ENCODE data around the gene ZNF746.

ZNF746 gene

GRCh38 chr7:149505551-149505950, 7.9 kb upstream of the ZNF746 start:
- H3K36me3 Mint-ChIP-seq (ENCODE audit: low read depth) = peaks cover 4% of the 10 kb centered on the region
- peaks cover 6% of the 10 kb centered on the region for H3K27me3 Mint-ChIP-seq (ENCODE audit: low read depth)
- no peaks in the 10 kb centered on the region for H3K4me1 Mint-ChIP-seq
- no peak for TF ChIP-seq CTCF (IDR thresholded peaks at IDR 0.05; ENCODE audit: unreplicated experiment in 3 of 3)
- H3K4me3 Mint-ChIP-seq = no peak overlapping the region
- H3K9me3 Mint-ChIP-seq = peaks cover 41% of the 10 kb centered on the region
- H3K27ac Mint-ChIP-seq = no peak overlapping the region

GRCh38 chr7:149501651-149502050, 4.0 kb upstream of the ZNF746 start:
- TF ChIP-seq CTCF (IDR thresholded peaks at IDR 0.05; ENCODE audit: unreplicated experiment in 3 of 3) = no peak
- H3K27me3 Mint-ChIP-seq (ENCODE audit: low read depth) = peaks cover 17% of the 10 kb centered on the region
- peaks cover 15% of the 10 kb centered on the region for H3K9me3 Mint-ChIP-seq
- no peaks in the 10 kb centered on the region for H3K36me3 Mint-ChIP-seq (ENCODE audit: low read depth)
- H3K4me1 Mint-ChIP-seq = peaks cover 3% of the 10 kb centered on the region
- no peak overlapping the region for H3K4me3 Mint-ChIP-seq
- H3K27ac Mint-ChIP-seq = no peak overlapping the region

- Mint-ChIP-seq H3K27ac (peak overlapping the region in 1 of 3 experiments; percentile 55), H3K4me1 (peaks cover 10% of the 10 kb centered on the region), H3K4me3 (peak overlapping the region; percentile 23 to 66 (median 64)), H3K27me3 (ENCODE audit: low read depth) (peaks cover 17% of the 10 kb centered on the region), H3K9me3 (peaks cover 13% of the 10 kb centered on the region), H3K36me3 (ENCODE audit: low read depth) (no peaks in the 10 kb centered on the region)
- TF ChIP-seq CTCF (IDR thresholded peaks at IDR 0.05; ENCODE audit: unreplicated experiment in 3 of 3) = no peak
These were observed 3.3 kb upstream of the ZNF746 start for GRCh38 chr7:149500910-149501309.

- no peak for TF ChIP-seq CTCF (IDR thresholded peaks at IDR 0.05; ENCODE audit: unreplicated experiment in 3 of 3)
- H3K27me3 Mint-ChIP-seq (ENCODE audit: low read depth) = peaks cover 17% of the 10 kb centered on the region
- H3K27ac Mint-ChIP-seq = no peak overlapping the region
- H3K36me3 Mint-ChIP-seq (ENCODE audit: low read depth) = peaks cover under 1% of the 10 kb centered on the region
- peak overlapping the region; percentile 55 to 71 (median 68) for H3K4me3 Mint-ChIP-seq
- peaks cover 17% of the 10 kb centered on the region for H3K4me1 Mint-ChIP-seq
- H3K9me3 Mint-ChIP-seq = peaks cover 7% of the 10 kb centered on the region
These were observed 2.6 kb upstream of the ZNF746 start for GRCh38 chr7:149500201-149500600.

GRCh38 chr7:149498811-149499210, 1.2 kb upstream of the ZNF746 start:
- H3K36me3 Mint-ChIP-seq (ENCODE audit: low read depth) = peaks cover 13% of the 10 kb centered on the region
- peaks cover 21% of the 10 kb centered on the region for H3K4me1 Mint-ChIP-seq
- peaks cover 17% of the 10 kb centered on the region for H3K27me3 Mint-ChIP-seq (ENCODE audit: low read depth)

More at GRCh38 chr7:149498811-149499210, 1.2 kb upstream of the ZNF746 start:
- Mint-ChIP-seq H3K27ac (no peak overlapping the region), H3K4me3 (peak overlapping the region; percentile 19 to 82 (median 68)), H3K9me3 (no peaks in the 10 kb centered on the region)
- no peak for TF ChIP-seq CTCF (IDR thresholded peaks at IDR 0.05; ENCODE audit: unreplicated experiment in 3 of 3)

All from nephron (organoid).